Jurkat, Clone E6-1 (cell line): ENCODE measurements around the gene LRFN5.
A peak's percentile ranks its signal among the peaks of the same experiment; 100 is the strongest.
"Not testable (repeated sequence)": the region's sequence is repeated elsewhere in the genome, so short reads cannot be mapped to it uniquely, and the experiment has no call there.

ENCODE experiments used
- DNase-seq: peaks from one replicate; pipeline ENCODE4 v3.0.0-alpha.2; 2011; ENCODE audit warnings: low read depth, low spot score
- H3K4me3 ChIP-seq: 2 replicates; pipeline ENCODE4 v1.5.1; 2011; ENCODE audit warnings: mild to moderate bottlenecking, low read length, control low read depth, moderate library complexity

Gene LRFN5

GRCh38 chr14:41868396-41868795 is 261.7 kb downstream of the LRFN5 start:
- no peak for DNase-seq
- no peak overlapping the region for H3K4me3 ChIP-seq

GRCh38 chr14:41872931-41873685 is 266.4 kb downstream of the LRFN5 start:
- no peak for DNase-seq

GRCh38 chr14:41873686-41874317 is 267.1 kb downstream of the LRFN5 start:
- no peak overlapping the region for H3K4me3 ChIP-seq
- DNase-seq = no peak

More at GRCh38 chr14:41872931-41873685, 266.4 kb downstream of the LRFN5 start:
- no peak overlapping the region for H3K4me3 ChIP-seq

GRCh38 chr14:41875116-41875515 is 268.4 kb downstream of the LRFN5 start:
- no peak for DNase-seq
- H3K4me3 ChIP-seq = no peak overlapping the region

DNA sequence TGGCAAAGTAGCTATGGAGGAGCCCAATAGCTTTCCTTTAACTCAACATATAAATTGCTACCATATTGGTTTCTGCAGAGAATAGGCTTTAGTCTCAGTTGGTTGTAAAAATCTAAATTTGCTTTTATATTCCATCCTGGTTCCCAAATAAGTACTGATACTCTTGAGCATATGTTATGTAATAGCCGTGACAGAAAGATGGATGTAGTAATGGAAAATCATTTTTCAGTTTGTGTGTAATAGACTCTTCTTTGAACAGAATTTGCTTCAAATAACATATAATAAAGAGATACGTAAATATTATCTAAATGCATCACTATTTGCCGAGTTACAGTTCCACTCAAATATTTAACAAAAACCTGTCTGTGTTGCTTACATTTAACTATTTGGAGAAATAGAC is 271.6 kb downstream of the LRFN5 start:
- no peak for DNase-seq
- no peak overlapping the region for H3K4me3 ChIP-seq

DNA sequence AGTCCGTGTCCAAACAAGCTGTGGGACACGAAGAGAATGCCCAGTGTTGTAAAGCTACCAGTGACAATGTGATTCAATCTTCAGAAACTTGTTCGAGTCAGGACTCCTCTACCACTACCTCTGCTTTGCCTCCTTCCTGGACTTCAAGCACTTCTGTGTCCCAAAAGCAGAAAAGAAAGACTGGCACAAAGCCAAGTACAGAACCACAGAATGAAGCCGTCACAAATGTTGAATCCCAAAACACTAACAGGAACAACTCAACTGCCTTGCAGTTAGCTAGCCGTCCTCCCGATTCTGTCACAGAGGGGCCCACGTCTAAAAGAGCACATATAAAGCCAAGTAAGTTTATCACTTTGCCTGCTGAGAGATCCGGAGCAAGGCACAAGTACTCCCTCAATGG is 284.9 kb downstream of the LRFN5 start:
- H3K4me3 ChIP-seq = no peak overlapping the region
- DNase-seq = no peak

DNA sequence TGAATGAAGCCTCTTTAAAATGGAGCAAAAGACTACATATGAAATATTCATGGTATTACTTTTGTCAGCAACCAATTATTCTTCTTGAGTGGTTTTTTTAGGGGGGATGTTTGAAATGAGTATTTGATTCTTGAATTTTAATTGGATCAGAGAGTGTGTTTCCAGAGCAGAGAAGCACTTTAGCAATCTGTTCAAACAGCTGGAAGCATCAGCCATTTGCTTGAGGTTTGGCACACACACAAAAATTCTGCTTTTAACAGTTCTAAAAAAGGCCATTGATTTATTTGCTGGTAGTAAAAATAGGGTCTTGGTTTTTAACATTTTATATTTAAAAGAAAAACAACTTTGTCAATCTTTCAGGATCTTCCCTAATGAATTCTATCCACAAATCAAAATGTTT is 292.7 kb downstream of the LRFN5 start:
- no peak for DNase-seq
- no peak overlapping the region for H3K4me3 ChIP-seq

DNA sequence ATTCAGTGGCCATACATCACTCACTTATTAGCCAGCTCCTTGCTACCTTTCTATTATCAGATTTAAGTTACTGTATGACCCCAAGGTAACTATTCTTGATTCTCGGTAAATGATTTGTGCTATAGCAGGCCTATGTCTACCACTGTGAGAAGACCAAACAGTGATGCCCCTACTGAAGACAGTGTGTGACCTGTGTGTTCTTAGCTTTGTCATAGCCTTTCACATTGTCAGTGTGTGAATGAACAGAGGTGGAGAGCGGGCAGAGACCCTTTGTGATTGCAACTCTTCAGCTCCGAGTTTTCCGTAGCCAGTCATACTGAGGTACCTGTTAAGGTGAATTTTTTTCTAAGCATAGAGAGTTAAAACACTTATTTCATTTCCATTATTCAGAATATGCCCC is 294.0 kb downstream of the LRFN5 start:
- no peak overlapping the region for H3K4me3 ChIP-seq
- no peak for DNase-seq

- no peak for DNase-seq
- no peak overlapping the region for H3K4me3 ChIP-seq
These were observed 294.4 kb downstream of the LRFN5 start for GRCh38 chr14:41901089-41901488.

DNA sequence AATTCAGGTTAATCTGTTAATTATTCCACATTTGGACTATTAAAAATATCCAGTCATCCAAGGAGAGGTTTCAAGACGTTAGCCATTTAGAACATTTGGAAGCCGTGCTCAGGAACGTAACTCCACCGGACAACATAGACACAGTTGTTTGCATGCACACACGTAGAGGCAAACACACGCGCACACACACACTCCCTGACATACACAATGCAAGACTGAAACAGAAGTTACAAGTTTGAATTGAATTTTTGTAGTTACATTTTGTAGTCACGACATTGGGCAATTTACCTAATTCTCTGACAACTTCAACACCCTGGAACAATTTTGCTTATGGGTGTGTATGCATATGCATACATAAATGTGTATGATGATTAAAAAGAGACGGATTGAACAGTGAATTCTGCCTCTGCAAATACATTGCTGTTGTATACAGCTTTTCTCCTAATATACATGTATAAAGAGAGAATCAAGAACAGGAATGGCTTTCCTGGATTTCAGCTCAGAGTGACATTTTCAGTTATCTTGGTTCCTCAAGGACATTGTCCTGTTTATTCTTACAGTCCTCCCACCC is 298.8 kb downstream of the LRFN5 start:
- no peak overlapping the region for H3K4me3 ChIP-seq

GRCh38 chr14:41911155-41911554 is 304.5 kb downstream of the LRFN5 start:
- DNase-seq, H3K4me3 ChIP-seq: not testable (repeated sequence)

More for the DNA sequence above, 298.8 kb downstream of the LRFN5 start:
- no peak for DNase-seq

- no peak overlapping the region for H3K4me3 ChIP-seq
- no peak for DNase-seq
These were observed 306.7 kb downstream of the LRFN5 start for GRCh38 chr14:41913398-41913797.

DNA sequence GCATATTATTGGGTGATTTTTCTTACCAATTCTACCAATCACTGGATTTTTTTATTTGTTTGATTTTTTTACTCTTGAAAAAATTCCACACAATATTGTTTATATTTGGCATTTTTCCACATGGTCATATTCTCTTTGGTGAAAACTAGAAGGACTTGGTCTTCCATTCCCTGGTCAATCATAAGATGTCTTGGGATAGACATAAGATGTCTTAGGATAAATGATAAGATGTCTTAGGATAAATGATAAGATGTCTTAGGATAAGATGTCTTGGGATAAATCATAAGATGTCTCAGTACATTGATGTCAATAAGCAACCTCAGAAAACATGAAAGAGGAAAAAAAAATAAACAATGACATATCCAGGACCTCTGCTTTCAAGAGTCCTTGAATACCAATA is 309.1 kb downstream of the LRFN5 start:
- H3K4me3 ChIP-seq = no peak overlapping the region
- DNase-seq = no peak

DNA sequence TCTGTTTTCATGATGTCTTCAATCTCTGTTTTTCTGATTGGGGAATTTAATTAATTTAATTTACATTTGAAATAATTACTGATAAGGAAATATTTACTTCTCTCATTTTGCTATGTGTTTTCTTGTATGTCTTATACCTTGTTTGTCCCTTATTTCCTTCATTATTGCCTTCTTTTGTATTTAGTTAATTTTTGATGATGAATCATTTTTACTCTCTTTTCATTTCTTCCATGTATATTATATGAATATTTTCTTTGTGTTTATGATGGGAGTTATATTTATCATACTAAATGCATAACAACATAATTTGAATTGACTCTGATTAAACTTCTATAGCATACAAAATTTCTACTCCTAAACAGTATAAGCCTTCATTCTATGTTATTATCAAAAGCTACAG is 309.6 kb downstream of the LRFN5 start:
- DNase-seq = no peak
- H3K4me3 ChIP-seq = no peak overlapping the region

GRCh38 chr14:41925409-41925808 is 318.7 kb downstream of the LRFN5 start:
- H3K4me3 ChIP-seq = no peak overlapping the region
- peak; percentile 1 for DNase-seq

GRCh38 chr14:41950428-41951151 is 343.9 kb downstream of the LRFN5 start:
- H3K4me3 ChIP-seq = no peak overlapping the region
- no peak for DNase-seq
